ENCODE data around the gene GLE1.
A peak's percentile ranks its signal among the peaks of the same experiment; 100 is the strongest.
"Not testable (repeated sequence)": the region's sequence is repeated elsewhere in the genome, so short reads cannot be mapped to it uniquely, and the experiment has no call there.

Gene GLE1

GRCh38 chr9:128554155-128554862 is 49.8 kb downstream of the GLE1 start:
- ATAC-seq, result no peak
- no peaks in the 10 kb centered on the region for H3K36me3 Mint-ChIP-seq
- H3K4me3 Mint-ChIP-seq, result no peak overlapping the region
- no peak overlapping the region for H3K27ac Mint-ChIP-seq
- peaks cover 37% of the 10 kb centered on the region for H3K4me1 Mint-ChIP-seq
- H3K27me3 Mint-ChIP-seq, result no peaks in the 10 kb centered on the region
- no peaks in the 10 kb centered on the region for H3K9me3 Mint-ChIP-seq

- Mint-ChIP-seq H3K36me3 (no peaks in the 10 kb centered on the region), H3K4me1 (peaks cover 37% of the 10 kb centered on the region), H3K9me3 (no peaks in the 10 kb centered on the region)
These were observed 50.7 kb downstream of the GLE1 start for GRCh38 chr9:128555180-128555721.

DNA sequence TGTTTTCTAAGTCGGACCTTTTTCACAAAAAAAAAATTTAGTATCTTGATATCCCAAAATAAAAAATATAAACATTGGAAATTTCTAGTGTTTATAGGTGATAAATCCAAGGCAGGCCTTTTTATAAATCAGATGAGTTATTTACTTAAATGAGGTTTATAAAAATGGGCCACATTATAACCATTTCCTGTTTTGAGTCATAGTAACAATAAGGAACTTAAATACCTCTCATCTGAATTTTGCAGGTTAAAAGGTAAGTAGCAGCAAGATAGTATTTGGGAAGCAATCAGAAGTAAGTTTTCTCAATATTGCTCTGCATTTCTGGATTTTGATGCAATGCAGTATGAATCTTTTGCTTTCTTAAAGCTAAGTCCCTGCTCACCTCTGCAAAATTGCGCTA is 51.8 kb downstream of the GLE1 start:
- Mint-ChIP-seq H3K27me3 (no peaks in the 10 kb centered on the region), H3K9me3 (no peaks in the 10 kb centered on the region), H3K4me1 (peaks cover 37% of the 10 kb centered on the region), H3K27ac (no peak overlapping the region), H3K36me3 (no peaks in the 10 kb centered on the region), H3K4me3 (no peak overlapping the region)
- no peak for ATAC-seq

More at GRCh38 chr9:128555180-128555721, 50.7 kb downstream of the GLE1 start:
- H3K27me3 Mint-ChIP-seq, result no peaks in the 10 kb centered on the region
- no peak overlapping the region for H3K4me3 Mint-ChIP-seq
- no peak overlapping the region for H3K27ac Mint-ChIP-seq
- no peak for ATAC-seq

GRCh38 chr9:128556926-128557634 is 52.6 kb downstream of the GLE1 start:
- ATAC-seq, result no peak
- Mint-ChIP-seq H3K4me3 (no peak overlapping the region), H3K9me3 (no peaks in the 10 kb centered on the region), H3K36me3 (peaks cover 6% of the 10 kb centered on the region), H3K4me1 (peaks cover 29% of the 10 kb centered on the region), H3K27me3 (no peaks in the 10 kb centered on the region), H3K27ac (no peak overlapping the region)

DNA sequence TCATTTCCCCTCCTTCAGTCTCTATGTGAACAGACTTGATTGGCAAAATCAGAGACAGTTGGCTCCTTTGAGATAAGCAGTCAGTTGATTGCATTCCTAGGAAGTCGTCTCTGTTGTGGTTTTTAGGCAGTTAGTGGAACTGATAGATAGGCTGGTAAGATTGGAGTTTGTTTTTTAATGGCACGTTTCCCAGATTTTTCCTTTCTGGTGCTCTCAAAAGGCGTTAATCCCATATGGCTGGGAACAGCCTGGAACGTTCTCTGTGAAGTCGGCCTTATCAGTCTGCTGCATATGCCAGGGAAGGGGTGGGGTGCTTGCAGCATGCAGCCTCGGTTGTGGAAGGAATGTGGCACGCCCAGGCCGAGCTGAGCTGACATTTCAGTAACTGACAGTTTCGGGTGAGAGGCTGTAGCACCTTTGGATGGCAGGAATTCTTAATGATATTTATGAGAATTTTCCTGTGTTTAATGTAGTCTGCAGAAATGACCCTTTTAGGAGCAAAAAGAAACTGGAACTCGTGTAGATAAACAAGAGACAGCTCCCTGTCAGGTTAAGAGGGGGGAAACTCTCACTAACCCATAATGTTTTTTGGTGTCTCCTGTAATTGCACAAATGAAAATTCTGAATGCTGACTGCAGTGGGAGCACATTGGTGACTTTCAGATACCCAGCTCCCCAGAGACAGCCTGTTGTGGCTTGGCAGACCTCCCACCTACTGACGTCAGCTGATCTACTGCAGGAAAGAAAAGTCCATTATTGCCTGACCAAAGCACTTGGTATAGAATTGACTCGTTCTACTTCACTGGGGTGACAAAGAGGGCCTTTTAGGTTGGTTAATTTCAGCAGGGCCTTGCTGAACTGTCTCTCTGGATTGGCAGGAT is 54.2 kb downstream of the GLE1 start:
- peak; percentile 98 for ATAC-seq
- no peaks in the 10 kb centered on the region for H3K27me3 Mint-ChIP-seq
- H3K36me3 Mint-ChIP-seq, result peaks cover 10% of the 10 kb centered on the region
- no peaks in the 10 kb centered on the region for H3K9me3 Mint-ChIP-seq
- H3K4me3 Mint-ChIP-seq, result peak overlapping the region; percentile 57
- peak overlapping the region; percentile 43 for H3K27ac Mint-ChIP-seq
- peaks cover 28% of the 10 kb centered on the region for H3K4me1 Mint-ChIP-seq

DNA sequence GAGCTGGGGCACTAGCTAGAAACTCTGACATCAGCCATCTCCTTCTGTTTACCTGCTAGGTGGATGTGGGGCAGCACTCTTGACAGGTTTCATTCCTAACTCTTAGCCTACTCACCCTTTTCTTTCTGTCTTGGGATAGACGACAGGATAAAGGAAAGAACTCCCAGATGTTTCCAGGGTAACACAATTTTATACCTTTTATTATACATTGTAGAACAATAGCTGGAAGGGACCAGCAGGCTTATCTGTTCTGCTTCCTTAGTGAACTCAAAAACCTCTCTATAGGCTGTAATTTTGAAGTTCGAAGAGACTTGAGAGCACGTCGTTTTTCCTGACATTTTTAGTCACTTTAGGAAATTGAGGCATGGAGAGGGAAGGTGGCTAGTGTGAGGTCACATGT is 61.1 kb downstream of the GLE1 start:
- Mint-ChIP-seq H3K9me3 (no peaks in the 10 kb centered on the region), H3K27me3 (no peaks in the 10 kb centered on the region), H3K4me3 (no peak overlapping the region), H3K36me3 (peaks cover 31% of the 10 kb centered on the region), H3K27ac (no peak overlapping the region), H3K4me1 (peaks cover 14% of the 10 kb centered on the region)
- no peak for ATAC-seq

- Mint-ChIP-seq H3K4me3 (no peak overlapping the region), H3K27ac (no peak overlapping the region), H3K4me1 (peaks cover 14% of the 10 kb centered on the region), H3K36me3 (peaks cover 33% of the 10 kb centered on the region), H3K27me3 (no peaks in the 10 kb centered on the region), H3K9me3 (no peaks in the 10 kb centered on the region)
- ATAC-seq, result no peak
These were observed 64.1 kb downstream of the GLE1 start for GRCh38 chr9:128568470-128569078.

DNA sequence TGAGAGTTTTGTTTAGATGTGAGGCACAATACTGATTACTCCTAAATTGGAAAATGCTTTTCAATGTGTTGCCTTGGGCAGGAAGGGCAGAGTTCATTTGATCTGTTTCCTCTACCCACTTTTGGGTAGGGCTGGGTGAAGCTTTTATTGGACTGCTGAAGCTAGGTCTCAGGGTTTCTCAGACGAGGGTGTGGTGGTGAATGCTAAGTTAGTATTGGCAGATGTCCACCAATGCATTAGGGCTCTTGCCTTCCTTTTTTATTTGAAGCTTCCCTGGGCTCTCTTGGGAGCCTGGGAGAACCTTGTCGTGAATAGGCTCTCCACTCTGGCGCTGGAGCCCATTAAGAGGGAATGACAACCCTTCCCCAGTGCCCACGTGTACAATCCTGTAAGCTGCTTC is 71.0 kb downstream of the GLE1 start:
- H3K4me3 Mint-ChIP-seq, result no peak overlapping the region
- H3K27ac Mint-ChIP-seq, result no peak overlapping the region
- peaks cover 59% of the 10 kb centered on the region for H3K36me3 Mint-ChIP-seq
- H3K4me1 Mint-ChIP-seq, result no peaks in the 10 kb centered on the region
- H3K27me3 Mint-ChIP-seq, result no peaks in the 10 kb centered on the region
- no peak for ATAC-seq
- H3K9me3 Mint-ChIP-seq, result no peaks in the 10 kb centered on the region

GRCh38 chr9:128575916-128576315 is 71.4 kb downstream of the GLE1 start:
- no peak for ATAC-seq
- no peaks in the 10 kb centered on the region for H3K27me3 Mint-ChIP-seq
- no peak overlapping the region for H3K4me3 Mint-ChIP-seq
- peaks cover 64% of the 10 kb centered on the region for H3K36me3 Mint-ChIP-seq
- H3K4me1 Mint-ChIP-seq, result no peaks in the 10 kb centered on the region
- no peaks in the 10 kb centered on the region for H3K9me3 Mint-ChIP-seq
- no peak overlapping the region for H3K27ac Mint-ChIP-seq

DNA sequence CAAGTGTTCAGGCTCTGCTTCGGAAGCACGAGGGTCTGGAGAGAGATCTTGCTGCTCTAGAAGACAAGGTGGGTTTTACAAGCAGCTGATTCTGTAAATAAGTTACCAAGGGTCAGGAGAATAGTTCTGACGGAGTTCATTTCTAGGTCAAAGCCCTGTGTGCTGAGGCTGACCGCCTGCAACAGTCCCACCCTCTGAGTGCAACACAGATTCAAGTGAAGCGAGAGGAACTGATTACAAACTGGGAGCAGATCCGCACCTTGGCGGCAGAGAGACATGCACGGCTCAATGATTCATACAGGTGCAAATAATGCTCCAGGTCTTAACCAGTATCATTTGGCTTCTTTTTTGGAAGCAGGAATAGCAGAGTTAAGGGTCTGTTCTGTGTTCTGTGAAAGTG is 72.7 kb downstream of the GLE1 start:
- Mint-ChIP-seq H3K27me3 (no peaks in the 10 kb centered on the region), H3K27ac (no peak overlapping the region), H3K4me3 (no peak overlapping the region), H3K36me3 (peaks cover 62% of the 10 kb centered on the region), H3K4me1 (no peaks in the 10 kb centered on the region), H3K9me3 (no peaks in the 10 kb centered on the region)
- ATAC-seq, result no peak

- peaks cover 67% of the 10 kb centered on the region for H3K36me3 Mint-ChIP-seq
- no peak for ATAC-seq
- no peaks in the 10 kb centered on the region for H3K27me3 Mint-ChIP-seq
- no peak overlapping the region for H3K27ac Mint-ChIP-seq
- H3K9me3 Mint-ChIP-seq, result no peaks in the 10 kb centered on the region
- H3K4me1 Mint-ChIP-seq, result no peaks in the 10 kb centered on the region
- H3K4me3 Mint-ChIP-seq, result no peak overlapping the region
These were observed 74.7 kb downstream of the GLE1 start for GRCh38 chr9:128579194-128579593.

DNA sequence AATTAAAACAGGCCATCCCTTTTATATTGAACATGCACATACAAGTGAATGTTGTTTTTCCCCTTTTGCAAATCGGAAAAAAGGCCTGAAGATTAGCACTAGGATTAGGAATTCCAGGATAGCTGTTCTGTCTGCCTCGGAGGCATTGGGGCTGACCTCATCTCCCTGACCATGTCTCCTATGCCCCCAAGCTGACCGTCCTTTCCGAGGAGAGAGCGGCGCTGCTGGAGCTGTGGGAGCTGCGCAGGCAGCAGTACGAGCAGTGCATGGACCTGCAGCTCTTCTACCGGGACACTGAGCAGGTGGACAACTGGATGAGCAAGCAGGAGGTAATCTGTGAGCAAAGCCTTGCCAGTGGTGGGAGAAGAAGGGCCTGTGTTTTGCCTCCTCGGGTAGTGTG is 76.2 kb downstream of the GLE1 start:
- H3K4me1 Mint-ChIP-seq, result no peaks in the 10 kb centered on the region
- peaks cover 73% of the 10 kb centered on the region for H3K36me3 Mint-ChIP-seq

GRCh38 chr9:128585155-128585554 is 80.6 kb downstream of the GLE1 start:
- H3K4me1 Mint-ChIP-seq, H3K27me3 Mint-ChIP-seq, H3K9me3 Mint-ChIP-seq, H3K4me3 Mint-ChIP-seq, H3K27ac Mint-ChIP-seq, ATAC-seq: not testable (repeated sequence)
- H3K36me3 Mint-ChIP-seq, result peaks cover 66% of the 10 kb centered on the region

More for the DNA sequence above, 76.2 kb downstream of the GLE1 start:
- no peak for ATAC-seq
- Mint-ChIP-seq H3K9me3 (no peaks in the 10 kb centered on the region), H3K27me3 (no peaks in the 10 kb centered on the region), H3K27ac (no peak overlapping the region), H3K4me3 (no peak overlapping the region)

GRCh38 chr9:128586934-128587333 is 82.4 kb downstream of the GLE1 start:
- Mint-ChIP-seq H3K27ac (peak overlapping the region; percentile 51), H3K36me3 (peaks cover 75% of the 10 kb centered on the region)
- not testable (repeated sequence) for H3K27me3 Mint-ChIP-seq, H3K4me3 Mint-ChIP-seq, H3K4me1 Mint-ChIP-seq, ATAC-seq, H3K9me3 Mint-ChIP-seq

DNA sequence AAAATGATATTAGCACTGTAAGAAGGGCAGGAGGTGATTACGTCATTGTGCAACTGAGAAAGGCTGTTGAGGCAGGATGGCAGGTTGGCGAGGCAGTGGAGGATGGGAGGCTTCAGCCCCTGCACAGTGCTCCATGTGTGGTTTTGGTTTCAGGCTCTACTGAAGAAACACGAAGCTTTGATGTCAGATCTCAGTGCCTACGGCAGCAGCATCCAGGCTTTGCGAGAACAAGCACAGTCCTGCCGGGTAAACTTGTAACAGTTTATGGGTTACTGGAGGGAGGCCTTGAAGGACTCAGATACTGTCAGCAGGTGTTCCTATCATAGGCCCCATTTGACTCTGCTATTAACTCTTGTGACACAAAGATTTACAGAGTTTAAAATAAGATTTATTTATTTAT is 82.9 kb downstream of the GLE1 start:
- H3K27me3 Mint-ChIP-seq, result no peaks in the 10 kb centered on the region
- peaks cover 76% of the 10 kb centered on the region for H3K36me3 Mint-ChIP-seq
- no peak for ATAC-seq
- H3K4me3 Mint-ChIP-seq, result no peak overlapping the region
- no peaks in the 10 kb centered on the region for H3K9me3 Mint-ChIP-seq
- H3K4me1 Mint-ChIP-seq, result no peaks in the 10 kb centered on the region
- peak overlapping the region; percentile 51 for H3K27ac Mint-ChIP-seq

Data from stimulated activated memory B cell treated with anti-CD40 and anti-IgM and Interleukin-4, amounts not matched to agents 10 μg/mL and 1 μg/mL and 100 μg/mL, for 72 hours (primary cell).